GM21529 (cell line): ENCODE measurements around the gene USP37.

ENCODE experiments used
- ATAC-seq: cut with Tn5 transposase; IDR thresholded peaks from one replicate; pipeline ENCODE4 v1.9.1; 2021; ENCODE audit not compliant: unreplicated experiment

The USP37 gene

DNA sequence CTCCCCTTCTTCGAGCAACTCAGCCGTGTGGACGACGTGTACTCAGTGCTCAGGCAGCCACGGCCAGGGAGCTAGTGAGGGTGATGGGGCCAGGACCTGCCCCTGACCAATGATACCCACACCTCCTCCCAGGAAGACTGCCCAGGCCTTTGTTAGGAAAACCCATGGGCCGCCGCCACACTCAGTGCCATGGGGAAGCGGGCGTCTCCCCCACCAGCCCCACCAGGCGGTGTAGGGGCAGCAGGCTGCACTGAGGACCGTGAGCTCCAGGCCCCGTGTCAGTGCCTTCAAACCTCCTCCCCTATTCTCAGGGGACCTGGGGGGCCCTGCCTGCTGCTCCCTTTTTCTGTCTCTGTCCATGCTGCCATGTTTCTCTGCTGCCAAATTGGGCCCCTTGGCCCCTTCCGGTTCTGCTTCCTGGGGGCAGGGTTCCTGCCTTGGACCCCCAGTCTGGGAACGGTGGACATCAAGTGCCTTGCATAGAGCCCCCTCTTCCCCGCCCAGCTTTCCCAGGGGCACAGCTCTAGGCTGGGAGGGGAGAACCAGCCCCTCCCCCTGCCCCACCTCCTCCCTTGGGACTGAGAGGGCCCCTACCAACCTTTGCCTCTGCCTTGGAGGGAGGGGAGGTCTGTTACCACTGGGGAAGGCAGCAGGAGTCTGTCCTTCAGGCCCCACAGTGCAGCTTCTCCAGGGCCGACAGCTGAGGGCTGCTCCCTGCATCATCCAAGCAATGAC, 163.6 kb downstream of the USP37 start:
- ATAC-seq: no peak

DNA sequence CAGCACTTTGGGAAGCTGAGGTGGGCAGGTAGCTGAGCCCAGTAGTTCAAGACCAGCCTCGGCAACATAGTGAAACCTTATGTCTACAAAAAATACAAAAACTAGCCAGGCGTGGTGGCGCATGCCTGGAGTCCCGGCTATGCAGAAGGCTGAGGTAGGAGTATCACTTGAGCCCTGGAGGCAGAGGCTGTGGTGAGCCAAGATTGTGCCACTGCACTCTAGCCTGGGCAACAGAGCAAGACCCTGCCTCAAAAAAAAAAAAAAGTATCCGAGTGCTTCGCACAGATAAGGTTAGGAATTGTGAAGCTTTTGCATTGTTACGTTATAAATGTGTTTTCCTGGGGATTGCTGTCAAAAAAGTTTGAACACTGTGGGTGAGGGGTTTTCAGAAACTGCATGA, 164.3 kb downstream of the USP37 start:
- ATAC-seq: no peak

DNA sequence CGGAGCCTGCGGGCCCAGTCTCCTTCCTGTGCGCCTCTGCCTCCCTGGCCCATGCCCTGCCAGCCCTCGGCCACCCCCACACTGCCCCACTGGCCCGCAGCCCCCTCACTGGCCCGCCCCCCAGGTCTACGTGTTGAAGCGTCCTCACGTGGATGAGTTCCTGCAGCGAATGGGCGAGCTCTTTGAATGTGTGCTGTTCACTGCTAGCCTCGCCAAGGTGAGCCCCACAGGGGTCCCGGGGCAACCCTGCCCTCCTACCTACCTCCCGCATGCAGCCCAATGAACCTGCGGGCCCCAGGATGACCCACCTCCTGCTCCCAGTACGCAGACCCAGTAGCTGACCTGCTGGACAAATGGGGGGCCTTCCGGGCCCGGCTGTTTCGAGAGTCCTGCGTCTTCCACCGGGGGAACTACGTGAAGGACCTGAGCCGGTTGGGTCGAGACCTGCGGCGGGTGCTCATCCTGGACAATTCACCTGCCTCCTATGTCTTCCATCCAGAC, 165.2 kb downstream of the USP37 start:
- ATAC-seq: no peak

DNA sequence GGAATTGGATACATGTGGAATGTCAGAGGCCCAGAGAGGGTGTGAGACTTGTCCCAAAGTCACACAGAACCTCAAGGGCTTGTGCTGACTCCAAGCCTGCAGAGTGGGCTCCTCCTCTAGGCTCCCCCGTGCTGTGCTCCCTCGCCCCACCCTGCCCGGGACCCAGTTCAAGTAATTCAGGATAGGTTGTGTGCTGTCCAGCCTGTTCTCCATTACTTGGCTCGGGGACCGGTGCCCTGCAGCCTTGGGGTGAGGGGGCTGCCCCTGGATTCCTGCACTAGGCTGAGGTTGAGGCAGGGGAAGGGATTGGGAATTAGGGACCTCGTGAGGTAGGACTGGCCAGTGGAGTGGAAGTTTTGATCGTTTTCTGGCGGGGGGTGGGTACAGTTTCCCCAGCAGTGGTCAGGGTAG, 165.7 kb downstream of the USP37 start:
- ATAC-seq: no peak

DNA sequence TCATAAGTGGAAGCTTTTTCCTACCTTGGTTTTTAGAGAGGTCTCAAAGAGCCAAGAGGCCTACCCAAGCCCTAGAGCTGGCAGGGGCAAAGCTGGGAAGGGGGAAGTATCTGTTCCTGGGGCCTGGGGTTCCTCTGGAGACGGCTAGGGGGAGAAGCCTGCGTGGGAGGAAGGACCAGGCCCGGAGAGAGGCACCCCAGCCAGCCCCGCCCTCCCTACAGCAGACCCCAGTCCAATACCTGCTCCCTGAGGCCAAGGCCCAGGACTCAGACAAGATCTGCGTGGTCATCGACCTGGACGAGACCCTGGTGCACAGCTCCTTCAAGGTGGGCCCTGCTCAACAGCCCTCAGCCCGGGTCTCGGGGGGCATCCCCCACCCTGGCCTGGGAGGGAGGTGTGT, 166.3 kb downstream of the USP37 start:
- ATAC-seq: no peak

DNA sequence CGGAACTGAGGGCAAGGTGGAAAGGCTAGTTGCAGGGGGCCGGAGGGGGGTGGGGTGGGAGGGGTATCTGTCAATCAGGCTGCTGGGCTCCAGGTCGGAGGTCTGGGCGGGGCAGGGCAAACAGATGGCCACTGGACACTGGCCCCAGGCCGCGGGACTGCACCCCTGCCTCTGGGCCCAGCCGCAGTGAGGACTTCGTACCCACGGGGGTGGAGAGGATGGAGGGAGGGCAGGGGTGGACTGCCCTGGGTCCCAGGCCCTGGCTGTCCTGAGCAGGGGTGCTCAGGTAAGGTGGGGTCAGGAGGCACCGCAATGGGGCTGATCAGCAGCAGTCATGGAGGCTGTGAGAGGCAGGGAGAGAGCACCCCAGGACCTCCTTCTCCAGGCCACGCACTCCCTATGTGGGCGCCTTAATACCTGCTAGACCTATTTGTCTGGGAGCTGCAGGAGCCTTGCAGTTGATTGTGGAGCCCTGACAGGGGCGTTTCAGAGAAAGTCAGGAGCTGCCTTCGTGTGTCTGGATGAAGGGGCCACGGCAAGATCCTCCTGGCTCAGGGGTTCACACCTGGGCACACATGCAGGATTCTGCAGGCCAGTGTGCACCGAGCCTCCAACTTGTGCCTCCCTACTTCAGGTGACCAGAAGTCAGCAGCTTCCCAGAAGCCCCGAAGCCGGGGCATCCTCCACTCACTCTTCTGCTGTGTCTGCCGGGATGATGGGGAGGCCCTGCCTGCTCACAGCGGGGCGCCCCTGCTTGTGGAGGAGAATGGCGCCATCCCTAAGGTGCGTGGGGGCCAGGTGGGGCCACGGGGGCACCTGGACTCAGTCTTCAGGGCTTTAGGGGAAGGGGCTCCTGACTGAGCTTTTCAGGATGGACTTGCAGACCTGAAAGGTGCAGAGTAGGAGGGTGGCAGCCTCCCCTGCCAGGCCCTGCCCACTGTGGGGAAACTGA, 166.9 kb downstream of the USP37 start:
- no peak for ATAC-seq
